GM06990 (cell line): ENCODE results near the gene MAVS.

Experiments used
- DNase-seq: peaks from one replicate; pipeline ENCODE4 v3.0.0-alpha.2; 2011; ENCODE audit not compliant: insufficient read length; ENCODE audit errors: extremely low read depth
- H3K27me3 ChIP-seq: replicated peaks from 2 replicates; pipeline ENCODE4 v1.6.0; 2011; ENCODE audit warnings: low read length; ENCODE audit not compliant: control insufficient read depth, insufficient read depth
- H3K36me3 ChIP-seq: 2 replicates; pipeline ENCODE4 v1.5.1; 2011; ENCODE audit warnings: low read length; ENCODE audit not compliant: control insufficient read depth, insufficient read depth
- H3K4me3 ChIP-seq: replicated peaks from 2 replicates; pipeline ENCODE4 v1.5.1; 2011; ENCODE audit warnings: low read depth, mild to moderate bottlenecking, control low read depth, low read length
- TF ChIP-seq, protein P1 (sequence below): IDR thresholded peaks from 2 replicates; pipeline ENCODE4 v1.5.1; 2011; ENCODE audit warnings: low read length, control low read depth, mild to moderate bottlenecking, inconsistent platforms; ENCODE audit not compliant: insufficient read depth, poor library complexity, severe bottlenecking

Gene MAVS

GRCh38 chr20:3914446-3914845 is 67.8 kb downstream of the MAVS start:
- Histone ChIP-seq H3K4me3 (no peak overlapping the region), H3K27me3 (no peaks in the 10 kb centered on the region), H3K36me3 (peaks cover 18% of the 10 kb centered on the region)
- TF ChIP-seq, protein P1, sequence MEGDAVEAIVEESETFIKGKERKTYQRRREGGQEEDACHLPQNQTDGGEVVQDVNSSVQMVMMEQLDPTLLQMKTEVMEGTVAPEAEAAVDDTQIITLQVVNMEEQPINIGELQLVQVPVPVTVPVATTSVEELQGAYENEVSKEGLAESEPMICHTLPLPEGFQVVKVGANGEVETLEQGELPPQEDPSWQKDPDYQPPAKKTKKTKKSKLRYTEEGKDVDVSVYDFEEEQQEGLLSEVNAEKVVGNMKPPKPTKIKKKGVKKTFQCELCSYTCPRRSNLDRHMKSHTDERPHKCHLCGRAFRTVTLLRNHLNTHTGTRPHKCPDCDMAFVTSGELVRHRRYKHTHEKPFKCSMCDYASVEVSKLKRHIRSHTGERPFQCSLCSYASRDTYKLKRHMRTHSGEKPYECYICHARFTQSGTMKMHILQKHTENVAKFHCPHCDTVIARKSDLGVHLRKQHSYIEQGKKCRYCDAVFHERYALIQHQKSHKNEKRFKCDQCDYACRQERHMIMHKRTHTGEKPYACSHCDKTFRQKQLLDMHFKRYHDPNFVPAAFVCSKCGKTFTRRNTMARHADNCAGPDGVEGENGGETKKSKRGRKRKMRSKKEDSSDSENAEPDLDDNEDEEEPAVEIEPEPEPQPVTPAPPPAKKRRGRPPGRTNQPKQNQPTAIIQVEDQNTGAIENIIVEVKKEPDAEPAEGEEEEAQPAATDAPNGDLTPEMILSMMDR: no peak
- DNase-seq: no peak

- TF ChIP-seq, protein P1: no peak
- DNase-seq: no peak
- H3K36me3 ChIP-seq: peaks cover 18% of the 10 kb centered on the region
- H3K4me3 ChIP-seq: no peak overlapping the region
- no peaks in the 10 kb centered on the region for H3K27me3 ChIP-seq
Measured at GRCh38 chr20:3915691-3916090, 69.1 kb downstream of the MAVS start.

GRCh38 chr20:3916364-3916763 is 69.7 kb downstream of the MAVS start:
- H3K4me3 ChIP-seq: no peak overlapping the region
- no peaks in the 10 kb centered on the region for H3K27me3 ChIP-seq
- TF ChIP-seq, protein P1: no peak
- DNase-seq: no peak
- H3K36me3 ChIP-seq: peaks cover 18% of the 10 kb centered on the region

- DNase-seq: no peak
- Histone ChIP-seq H3K36me3 (peaks cover 22% of the 10 kb centered on the region), H3K4me3 (no peak overlapping the region), H3K27me3 (no peaks in the 10 kb centered on the region)
- TF ChIP-seq, protein P1: no peak
Measured at GRCh38 chr20:3919352-3919751, 72.7 kb downstream of the MAVS start.

DNA sequence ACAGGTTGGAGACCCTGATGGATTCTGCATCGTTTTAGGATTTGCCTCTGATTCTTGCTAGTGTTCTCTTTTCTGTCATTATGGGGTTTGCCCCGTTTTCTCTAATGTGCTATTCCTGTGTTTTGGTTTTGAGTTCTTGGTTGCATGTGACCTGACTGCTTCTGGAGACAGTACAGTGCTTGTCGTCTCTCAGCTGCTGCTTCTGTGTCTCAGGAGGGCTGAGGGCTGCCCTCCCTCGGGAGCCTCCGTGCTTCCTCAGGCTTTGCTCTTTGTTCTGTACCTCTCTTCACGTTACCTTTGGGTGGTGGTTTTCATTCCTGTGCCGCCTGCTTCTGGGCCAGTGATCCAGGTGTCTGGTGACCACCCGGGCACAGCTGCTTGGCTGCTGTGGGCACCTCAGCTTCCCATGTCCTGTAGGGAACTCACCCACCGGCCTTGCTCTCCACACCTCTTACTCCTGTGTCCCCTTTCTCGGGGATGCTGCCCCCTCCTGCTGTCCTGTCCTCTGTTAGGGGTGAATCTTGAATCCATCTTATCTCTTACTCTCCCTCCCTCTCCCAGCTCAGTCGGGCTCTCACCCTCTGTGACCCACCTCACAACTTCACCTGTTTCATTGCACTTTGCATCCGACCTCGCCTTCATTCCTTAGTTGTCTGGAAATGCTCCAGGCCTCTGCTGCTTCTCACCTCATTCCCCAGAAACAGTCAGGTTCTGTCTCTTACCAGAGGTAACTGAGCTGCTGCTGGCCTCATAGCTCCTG is 75.8 kb downstream of the MAVS start:
- no peak for DNase-seq
- TF ChIP-seq, protein P1: no peak
- peaks cover 25% of the 10 kb centered on the region for H3K36me3 ChIP-seq

GRCh38 chr20:3922983-3923339 is 76.3 kb downstream of the MAVS start:
- TF ChIP-seq, protein P1: no peak
- Histone ChIP-seq H3K27me3 (no peaks in the 10 kb centered on the region), H3K36me3 (peaks cover 25% of the 10 kb centered on the region), H3K4me3 (no peak overlapping the region)
- no peak for DNase-seq

More for the DNA sequence above, 75.8 kb downstream of the MAVS start:
- Histone ChIP-seq H3K27me3 (no peaks in the 10 kb centered on the region), H3K4me3 (no peak overlapping the region)
